GM12891 (cell line): Measurements from ENCODE around the gene STOML1.

ENCODE experiments used
- DNase-seq: peaks from one replicate; pipeline ENCODE4 v3.0.0; 2011; ENCODE audit warnings: low spot score; ENCODE audit not compliant: insufficient read length
- FAIRE-seq: peaks from 2 replicates; lab custom pipeline; 2011; peaks lifted over from hg19 to GRCh38; lab: Jason Lieb, UNC
- PAX5 ChIP-seq: IDR thresholded peaks from 2 replicates; pipeline ENCODE4 v1.6.1; 2011; ENCODE audit warnings: low read length, moderate library complexity, mild to moderate bottlenecking; ENCODE audit not compliant: insufficient read depth, severe bottlenecking
- POLR2A ChIP-seq: IDR thresholded peaks from 2 replicates; pipeline ENCODE4 v1.6.1; 2011; ENCODE audit warnings: low read depth, low read length, control low read depth
- POLR2AphosphoS5 ChIP-seq: IDR thresholded peaks from 2 replicates; pipeline ENCODE4 v1.6.1; 2011; ENCODE audit warnings: low read depth, low read length, control low read depth
- POU2F2 ChIP-seq: IDR thresholded peaks from 2 replicates; pipeline ENCODE4 v1.6.1; 2011; ENCODE audit warnings: low read depth, mild to moderate bottlenecking, control low read depth, low read length, moderate library complexity
- SPI1 ChIP-seq: IDR thresholded peaks from 2 replicates; pipeline ENCODE4 v1.6.1; 2011; ENCODE audit warnings: low read depth, low read length, control low read depth
- TAF1 ChIP-seq: IDR thresholded peaks from 2 replicates; pipeline ENCODE4 v1.6.1; 2011; ENCODE audit warnings: low read depth, low read length, control low read depth

The STOML1 gene

DNA sequence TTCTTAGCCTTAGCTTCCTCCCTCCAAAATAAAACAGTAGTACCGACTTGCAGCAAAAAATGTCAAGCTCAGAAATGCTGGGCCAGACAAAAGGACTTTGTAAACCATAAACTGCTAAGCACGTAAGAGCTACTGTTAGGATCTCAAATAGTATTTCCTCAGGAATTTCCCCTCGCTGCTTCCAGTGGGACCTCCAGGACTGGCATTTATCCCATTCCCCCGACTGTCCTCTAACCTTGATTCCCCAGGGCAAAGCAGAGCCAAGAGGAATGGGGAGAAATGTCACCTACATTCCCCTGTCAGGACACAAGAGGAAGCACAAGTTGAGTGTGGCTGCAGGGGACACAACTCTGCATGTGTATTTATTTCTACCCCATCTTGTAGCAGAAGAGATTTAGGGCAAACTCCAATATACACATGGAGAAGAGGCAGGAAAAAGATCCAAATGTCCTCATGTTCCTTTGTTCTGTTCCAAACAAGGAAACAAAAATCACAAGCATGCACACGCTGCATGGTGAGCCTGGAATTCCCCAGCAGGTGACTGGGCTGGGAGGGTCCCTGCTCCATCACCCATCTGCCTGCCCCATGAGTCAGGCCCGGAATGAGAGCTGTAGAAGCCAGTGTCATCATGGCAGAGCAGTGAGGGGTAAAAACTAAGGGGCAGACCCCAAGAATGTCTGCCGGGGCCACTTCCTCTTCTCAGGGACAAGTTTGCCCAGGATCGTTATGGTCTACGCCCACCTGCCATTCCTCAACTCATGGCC lies 4.2 kb downstream of the STOML1 start:
- DNase-seq (no peak), FAIRE-seq (peak; percentile 83)
- TF ChIP-seq POLR2A (no peak), TAF1 (no peak), POLR2AphosphoS5 (no peak), SPI1 (peak; percentile 92), POU2F2 (no peak), PAX5 (no peak)

DNA sequence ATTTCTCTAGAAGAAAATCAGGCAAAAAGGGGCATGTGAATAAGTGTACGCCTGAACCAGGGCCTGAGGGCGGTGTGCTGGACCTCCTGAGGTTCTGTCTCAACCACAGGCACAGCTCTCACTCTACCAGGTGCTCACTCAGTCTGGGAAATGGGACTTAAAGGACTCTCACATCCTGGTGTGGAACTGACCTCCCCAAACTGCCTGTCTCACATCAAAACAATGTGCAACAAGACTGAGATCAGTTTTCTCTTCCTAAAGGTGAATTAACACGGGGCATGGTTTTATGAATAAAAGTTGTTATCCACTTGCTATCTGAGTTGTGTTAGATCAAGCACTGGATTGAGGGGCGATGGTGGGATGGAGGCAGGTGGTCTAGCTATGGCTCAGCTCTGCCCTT lies 4.8 kb downstream of the STOML1 start:
- no peak for FAIRE-seq
- DNase-seq = no peak
- no peak for TF ChIP-seq TAF1
- TF ChIP-seq POLR2A = no peak
- TF ChIP-seq SPI1 = no peak
- TF ChIP-seq POLR2AphosphoS5 = no peak
- no peak for TF ChIP-seq POU2F2

DNA sequence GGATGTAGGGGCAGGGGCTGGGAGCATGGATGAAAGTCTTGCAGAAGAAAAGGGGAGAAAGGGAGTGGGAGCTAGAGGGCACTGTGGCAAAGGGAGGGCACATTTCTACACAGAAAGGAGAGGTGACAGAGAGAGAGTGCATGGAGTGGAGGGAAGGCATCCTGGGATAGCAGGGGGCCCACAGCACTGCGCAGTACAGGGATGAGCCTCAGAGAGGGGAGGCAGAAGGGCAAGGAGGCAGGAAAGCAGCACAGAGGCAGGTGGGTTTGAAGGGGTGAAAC lies 5.4 kb downstream of the STOML1 start:
- DNase-seq (no peak), FAIRE-seq (no peak)
- no peak for TF ChIP-seq POLR2A
- no peak for TF ChIP-seq POU2F2
- no peak for TF ChIP-seq TAF1
- no peak for TF ChIP-seq POLR2AphosphoS5
- TF ChIP-seq PAX5 = no peak
- TF ChIP-seq SPI1 = no peak

DNA sequence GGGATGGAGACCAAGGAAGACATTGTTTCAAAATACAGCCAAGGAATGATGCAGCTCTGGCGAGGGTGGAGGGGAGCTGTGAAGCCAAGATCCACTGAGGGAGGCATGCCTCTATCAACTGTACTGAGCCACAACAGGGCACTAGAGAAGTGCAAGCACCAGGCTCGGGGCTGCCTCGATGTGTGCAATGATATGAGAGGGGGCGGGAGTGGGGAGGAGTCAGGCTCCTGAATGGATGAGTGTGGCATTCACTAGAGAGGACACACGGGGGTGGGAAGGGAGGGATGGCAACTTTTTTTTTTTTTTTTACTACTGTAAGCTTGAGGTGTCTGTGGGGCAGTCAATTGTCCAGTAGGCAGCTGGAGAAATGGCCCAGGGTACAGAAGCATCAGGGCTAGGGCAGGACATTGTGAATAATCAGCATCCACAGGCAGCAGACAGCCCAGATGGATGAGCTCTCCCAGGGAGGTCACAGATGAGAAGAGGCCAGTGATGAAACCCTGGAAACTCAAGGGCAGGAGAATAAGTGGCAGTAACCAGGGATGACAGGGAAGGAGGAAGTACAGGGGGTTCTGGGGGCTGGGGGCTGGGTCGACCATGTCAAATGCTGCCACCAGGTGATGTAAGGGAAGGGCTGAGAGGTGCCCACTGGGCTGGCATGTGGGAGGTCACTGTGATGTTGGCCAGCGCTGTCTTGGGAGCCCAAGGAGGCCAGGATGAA lies 5.9 kb downstream of the STOML1 start:
- DNase-seq (no peak), FAIRE-seq (no peak)
- no peak for TF ChIP-seq POU2F2
- no peak for TF ChIP-seq PAX5
- TF ChIP-seq POLR2AphosphoS5 = no peak
- no peak for TF ChIP-seq POLR2A

DNA sequence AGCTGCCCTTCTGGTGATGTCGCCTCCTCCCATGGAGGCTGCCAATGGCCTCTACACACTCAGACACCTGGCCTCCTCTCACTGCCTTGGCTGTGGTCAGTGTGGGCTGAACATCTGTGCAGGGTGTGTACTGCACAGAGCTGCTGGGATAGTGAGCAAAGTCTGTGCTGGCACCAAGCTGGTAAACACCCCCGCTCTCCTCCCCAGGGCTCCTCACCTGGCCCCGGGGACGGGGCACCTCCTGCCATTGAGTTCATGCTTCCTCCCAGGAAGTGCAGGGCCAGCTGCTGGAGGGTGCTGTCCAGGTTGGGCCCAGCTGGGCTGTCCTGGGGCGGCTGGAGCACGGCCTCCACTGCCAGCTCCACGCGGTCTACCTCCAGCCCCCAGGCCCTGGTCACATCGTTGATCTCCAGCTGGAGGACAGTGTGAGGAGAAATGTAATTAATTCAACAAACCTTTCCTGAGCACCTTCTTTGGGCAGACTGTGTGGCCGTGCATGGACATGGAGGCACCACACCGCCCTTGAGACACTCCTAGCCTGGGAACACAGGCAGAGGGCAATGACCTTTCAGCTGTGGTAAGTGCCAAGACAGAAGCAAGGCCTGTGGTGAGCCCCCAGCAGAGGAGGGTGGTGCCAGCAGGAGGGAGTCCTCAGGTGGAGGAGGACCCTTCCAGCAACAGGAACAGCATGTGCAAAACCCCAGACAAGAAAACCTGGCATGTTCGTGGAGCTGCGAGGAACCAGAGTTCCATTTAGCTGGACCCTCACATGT lies 6.8 kb downstream of the STOML1 start:
- DNase-seq (no peak), FAIRE-seq (no peak)
- TF ChIP-seq POU2F2 (no peak), POLR2A (no peak), TAF1 (no peak), SPI1 (no peak), POLR2AphosphoS5 (no peak), PAX5 (no peak)

DNA sequence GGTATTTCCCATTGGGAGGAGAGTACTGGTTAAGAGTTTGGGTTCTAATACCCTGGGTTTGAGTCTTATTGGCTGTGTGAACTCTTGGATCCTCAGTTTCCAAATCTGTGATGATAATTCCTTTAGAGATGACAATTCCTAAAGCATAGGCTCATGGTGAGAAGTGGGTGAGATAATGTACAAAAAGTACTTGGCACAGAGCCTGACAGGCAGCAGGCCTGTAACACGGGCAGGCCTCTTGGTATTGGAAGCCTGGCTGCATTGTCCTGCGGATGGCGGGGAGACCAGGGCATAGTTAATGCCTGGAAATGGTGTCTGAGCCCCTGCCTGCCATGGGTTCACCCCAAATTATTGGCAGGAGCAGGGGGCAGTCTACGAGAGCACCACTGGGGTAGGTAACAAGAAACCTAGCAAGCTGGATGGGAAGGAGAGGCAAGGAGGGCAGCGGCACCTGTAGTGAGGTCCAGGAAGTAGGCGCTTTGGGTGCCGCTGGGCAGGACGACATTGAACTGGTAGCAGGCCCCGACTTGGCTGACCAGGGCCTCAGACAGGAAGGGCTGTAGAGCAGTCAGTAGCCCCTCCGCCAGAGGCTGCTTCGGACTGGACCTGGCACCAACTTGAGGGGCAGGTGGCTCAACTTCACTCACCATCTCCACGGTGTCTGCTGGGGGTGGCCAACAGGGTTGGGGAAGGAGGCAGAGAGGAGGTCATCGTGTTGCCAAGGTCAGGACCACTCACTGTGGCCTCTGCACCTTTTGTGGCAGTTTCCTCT lies 7.7 kb downstream of the STOML1 start:
- FAIRE-seq = no peak
- TF ChIP-seq POLR2A = no peak
- no peak for TF ChIP-seq POU2F2
- no peak for TF ChIP-seq POLR2AphosphoS5
- TF ChIP-seq TAF1 = no peak
- no peak for TF ChIP-seq SPI1
- TF ChIP-seq PAX5 = no peak
- no peak for DNase-seq

DNA sequence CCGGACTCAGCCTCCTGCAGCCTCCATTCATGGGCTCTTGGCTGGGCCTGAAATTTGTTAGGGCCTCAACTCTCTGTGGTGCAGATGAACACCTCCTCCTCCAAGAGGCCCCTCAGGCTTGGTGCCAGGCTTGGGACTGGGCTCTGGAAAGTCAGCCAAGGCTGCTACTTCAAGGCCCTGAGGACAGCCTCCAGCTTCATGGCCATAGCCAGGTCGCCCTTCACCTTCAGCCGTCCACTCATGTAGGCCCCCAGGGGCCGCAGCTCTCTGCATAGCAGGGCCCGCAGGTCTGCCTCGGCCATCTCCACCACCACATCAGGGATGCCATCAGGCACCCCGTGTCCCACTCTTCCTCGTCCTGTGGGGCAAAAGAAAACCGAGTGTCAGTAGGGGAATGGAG lies 8.3 kb downstream of the STOML1 start:
- TF ChIP-seq TAF1 = no peak
- TF ChIP-seq POLR2AphosphoS5 = no peak
- no peak for TF ChIP-seq POU2F2
- no peak for TF ChIP-seq SPI1
- no peak for TF ChIP-seq POLR2A
- TF ChIP-seq PAX5 = no peak
- no peak for DNase-seq
- FAIRE-seq = no peak

DNA sequence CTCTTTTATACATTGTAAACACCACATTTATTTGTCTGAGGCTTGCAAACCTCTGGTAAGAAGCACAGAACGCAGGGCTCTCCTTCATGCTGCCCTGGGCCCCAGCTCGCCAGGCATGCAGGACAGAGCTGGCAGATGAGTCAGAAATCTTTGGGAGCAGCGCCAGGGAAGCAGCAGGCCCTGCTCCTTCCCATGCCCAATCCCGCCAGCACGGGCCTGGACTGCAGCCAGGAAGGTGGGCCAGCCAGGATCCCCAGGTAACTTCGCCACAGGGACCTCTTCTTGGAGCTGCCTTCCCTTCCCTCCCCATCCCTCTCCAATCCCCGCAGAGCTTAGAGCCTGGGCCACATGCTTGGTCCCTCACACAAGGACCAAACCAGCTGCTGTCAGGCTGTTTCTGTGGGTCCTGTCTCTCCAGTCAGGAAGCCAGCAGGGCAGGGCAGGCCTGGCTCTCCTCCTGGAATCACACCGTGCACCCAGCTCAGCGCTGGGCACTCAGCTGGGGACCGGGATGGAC lies 8.8 kb downstream of the STOML1 start:
- TF ChIP-seq TAF1 (no peak), POU2F2 (no peak)
- DNase-seq (no peak), FAIRE-seq (no peak)

DNA sequence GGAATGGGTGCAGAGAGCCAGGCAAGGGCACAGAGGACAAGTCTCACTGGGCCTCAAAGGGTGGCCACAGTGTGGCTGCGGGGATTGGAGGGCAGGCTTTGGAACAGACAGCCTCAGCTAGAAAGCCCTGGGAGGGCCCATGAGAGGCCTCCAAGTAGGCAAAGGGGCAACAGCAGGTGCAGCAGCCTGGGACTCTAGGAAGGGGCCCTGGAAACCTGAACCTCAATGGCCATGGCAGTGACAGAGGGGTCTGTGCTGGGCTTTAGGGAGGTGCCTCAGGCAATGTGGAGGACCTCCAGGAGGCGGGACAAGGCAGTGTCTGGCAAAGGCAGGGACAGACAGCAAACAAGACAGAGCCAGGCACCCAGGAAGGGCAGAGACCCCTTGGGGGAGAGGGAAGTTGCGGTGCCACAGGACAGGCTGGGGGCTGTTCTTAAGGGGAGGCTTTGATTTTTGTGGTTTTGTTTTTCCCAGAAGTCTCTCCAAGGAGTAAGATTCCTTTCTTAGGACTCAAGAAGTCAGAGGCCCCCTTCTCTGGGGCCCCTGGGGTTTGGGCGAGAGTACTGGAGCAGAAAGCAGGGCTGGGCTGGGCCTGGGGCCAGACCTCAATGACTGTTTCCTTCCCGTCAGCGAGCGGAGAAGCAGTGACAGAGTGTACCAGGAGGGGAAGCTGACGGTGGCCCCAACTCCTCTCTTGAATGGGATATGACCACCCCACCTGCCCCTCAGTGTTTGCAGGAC lies 9.7 kb downstream of the STOML1 start:
- DNase-seq (no peak), FAIRE-seq (peak; percentile 77)
- TF ChIP-seq TAF1 = no peak
- TF ChIP-seq POLR2A = no peak
- TF ChIP-seq SPI1 = no peak
- no peak for TF ChIP-seq PAX5
- TF ChIP-seq POLR2AphosphoS5 = no peak; the same call in 1 of the 2 replicates
- TF ChIP-seq POU2F2 = no peak
